Activated CD4-positive, CD25-positive, alpha-beta regulatory T cell (primary cell): ENCODE results near the gene WDR20.
"Not testable (repeated sequence)": the region's sequence is repeated elsewhere in the genome, so short reads cannot be mapped to it uniquely, and the experiment has no call there.

Experiments used
- DNase-seq, 4 experiments: peaks; one replicate each; lab custom pipeline; 2025; lab: John Stamatoyannopoulos, UW

WDR20 gene

DNA sequence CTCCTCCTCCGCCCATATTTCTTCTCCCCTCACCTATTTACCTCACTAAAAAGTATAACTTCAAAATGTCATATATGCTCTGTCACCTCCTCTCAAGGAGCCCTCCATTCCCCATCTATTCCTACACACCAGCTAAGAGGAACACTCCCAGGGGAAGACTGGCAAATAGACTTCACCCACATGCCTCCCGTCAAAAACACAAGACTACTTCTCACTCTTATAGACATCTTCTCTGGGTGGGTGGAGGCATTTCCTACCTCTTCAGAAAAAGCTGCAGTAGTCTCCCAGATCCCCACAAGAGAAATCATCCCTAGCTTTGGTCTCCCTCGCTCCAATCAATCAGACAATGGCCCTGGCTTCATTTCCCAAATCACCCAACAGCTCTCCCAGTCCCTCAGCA is 99.1 kb downstream of the WDR20 start:
- DNase-seq: no peak

GRCh38 chr14:102239231-102239630 is 99.5 kb downstream of the WDR20 start:
- DNase-seq: no peak

GRCh38 chr14:102240481-102240880 is 100.8 kb downstream of the WDR20 start:
- DNase-seq: not testable (repeated sequence)

GRCh38 chr14:102241147-102241546 is 101.5 kb downstream of the WDR20 start:
- DNase-seq: no peak

DNA sequence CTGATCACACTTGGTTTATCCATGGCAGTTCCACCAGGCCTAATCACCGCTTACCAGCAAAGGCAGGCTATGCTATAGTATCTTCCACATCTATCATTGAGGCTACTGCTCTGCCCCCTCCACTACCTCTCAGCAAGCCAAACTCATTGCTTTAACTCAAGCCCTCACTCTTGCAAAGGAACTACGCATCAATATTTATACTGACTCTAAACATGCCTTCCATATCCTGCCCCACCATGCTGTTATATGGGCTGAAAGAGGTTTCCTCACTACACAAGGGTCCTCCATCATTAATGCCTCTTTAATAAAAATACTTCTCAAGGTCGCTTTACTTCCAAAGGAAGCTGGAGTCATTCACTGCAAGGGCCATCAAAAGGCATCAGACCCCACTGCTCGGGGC is 104.1 kb downstream of the WDR20 start:
- DNase-seq: not testable (repeated sequence)

GRCh38 chr14:102246071-102246470 is 106.4 kb downstream of the WDR20 start:
- no peak for DNase-seq

DNA sequence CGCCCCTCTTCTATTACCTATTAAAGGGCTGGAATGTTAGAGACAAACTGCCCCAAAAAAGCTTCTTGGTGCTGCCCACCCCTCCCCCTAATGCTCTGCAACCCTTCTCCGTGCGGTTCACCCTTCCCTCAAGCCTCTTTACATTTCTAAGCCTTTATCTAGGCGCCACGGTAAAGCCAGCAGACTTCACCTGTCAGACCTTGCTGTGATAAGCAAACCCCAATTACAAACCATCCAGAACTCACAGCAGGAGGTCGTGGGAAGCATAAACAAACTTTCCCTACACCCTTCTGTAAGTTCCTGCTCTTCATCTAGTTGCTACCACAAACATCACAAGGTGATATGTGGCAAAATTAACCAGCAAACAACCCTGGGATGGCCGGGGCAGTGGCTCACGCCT is 108.4 kb downstream of the WDR20 start:
- no peak for DNase-seq

GRCh38 chr14:102249041-102249440 is 109.3 kb downstream of the WDR20 start:
- no peak for DNase-seq

DNA sequence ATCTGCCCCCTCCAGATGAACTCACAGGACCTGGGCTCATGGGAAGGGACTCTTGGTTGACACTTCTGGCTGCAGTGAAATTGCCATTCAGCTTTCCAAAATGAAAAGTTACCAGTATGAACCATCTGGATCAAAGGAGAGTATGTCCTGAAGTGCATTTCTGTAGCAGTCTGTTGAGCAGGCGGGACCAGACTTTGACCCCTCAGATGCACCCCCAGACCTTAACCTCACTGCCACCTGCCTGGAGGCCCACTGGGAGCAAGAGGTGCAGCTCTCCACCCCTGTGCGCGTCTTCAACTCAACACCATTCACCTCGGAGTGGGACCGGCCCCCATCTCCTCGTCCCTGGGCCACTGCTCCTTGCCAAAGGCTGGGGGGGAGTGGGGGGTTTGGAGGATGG is 110.3 kb downstream of the WDR20 start:
- no peak for DNase-seq

DNA sequence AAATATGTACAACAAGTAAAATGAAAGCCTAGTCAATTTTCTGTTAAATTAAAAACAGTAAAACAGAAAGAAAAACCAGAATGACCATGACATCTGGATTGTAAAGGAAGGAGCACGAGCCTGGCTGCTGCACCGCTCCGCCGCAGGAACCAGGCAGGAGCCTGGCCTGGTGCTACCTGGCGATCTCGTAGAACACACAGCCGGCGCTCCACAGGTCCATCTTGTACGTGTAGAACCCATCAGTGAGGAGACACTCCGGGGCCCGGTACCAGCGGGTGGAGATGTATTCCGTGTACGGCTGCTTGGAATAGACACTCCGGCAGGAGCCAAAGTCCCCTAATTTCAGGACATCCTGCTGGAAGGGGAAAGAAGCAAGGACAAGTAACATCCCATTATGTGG is 110.9 kb downstream of the WDR20 start:
- DNase-seq: no peak

- no peak for DNase-seq
These were observed 111.5 kb downstream of the WDR20 start for GRCh38 chr14:102251161-102251560.

GRCh38 chr14:102252834-102253801 is 113.4 kb downstream of the WDR20 start:
- DNase-seq: no peak

GRCh38 chr14:102255401-102256190 is 115.9 kb downstream of the WDR20 start:
- no peak for DNase-seq

DNA sequence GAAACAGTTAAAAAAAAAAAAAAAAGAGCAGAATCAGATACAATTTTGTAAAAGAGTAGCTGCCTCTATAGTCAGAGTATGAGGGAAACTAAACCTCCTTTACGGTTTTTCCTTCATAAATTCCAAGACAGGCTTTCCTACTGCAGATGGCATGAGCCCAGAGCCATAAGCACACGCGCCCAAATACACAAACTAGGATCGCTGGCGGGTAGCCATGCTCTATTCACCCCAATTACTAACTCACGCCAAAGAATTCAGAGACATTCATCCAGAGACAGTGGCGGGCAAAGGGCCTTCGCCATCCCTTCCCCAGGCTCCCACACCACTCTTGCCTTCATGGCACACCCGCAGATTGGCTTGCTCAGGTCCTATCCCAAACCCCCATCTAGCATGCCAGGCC is 117.0 kb downstream of the WDR20 start:
- no peak for DNase-seq

- DNase-seq: no peak
These were observed 118.4 kb downstream of the WDR20 start for GRCh38 chr14:102258136-102258535.
